Measurements from ENCODE around the gene ENAH. TPM values are rescaled to one million over a fixed set of nuclear protein-coding genes. Genes with fewer than 3 reads are reported as not detected.

Gene ENAH
- total RNA-seq, 1 donor from 2014 or later = 73.5 TPM

DNA sequence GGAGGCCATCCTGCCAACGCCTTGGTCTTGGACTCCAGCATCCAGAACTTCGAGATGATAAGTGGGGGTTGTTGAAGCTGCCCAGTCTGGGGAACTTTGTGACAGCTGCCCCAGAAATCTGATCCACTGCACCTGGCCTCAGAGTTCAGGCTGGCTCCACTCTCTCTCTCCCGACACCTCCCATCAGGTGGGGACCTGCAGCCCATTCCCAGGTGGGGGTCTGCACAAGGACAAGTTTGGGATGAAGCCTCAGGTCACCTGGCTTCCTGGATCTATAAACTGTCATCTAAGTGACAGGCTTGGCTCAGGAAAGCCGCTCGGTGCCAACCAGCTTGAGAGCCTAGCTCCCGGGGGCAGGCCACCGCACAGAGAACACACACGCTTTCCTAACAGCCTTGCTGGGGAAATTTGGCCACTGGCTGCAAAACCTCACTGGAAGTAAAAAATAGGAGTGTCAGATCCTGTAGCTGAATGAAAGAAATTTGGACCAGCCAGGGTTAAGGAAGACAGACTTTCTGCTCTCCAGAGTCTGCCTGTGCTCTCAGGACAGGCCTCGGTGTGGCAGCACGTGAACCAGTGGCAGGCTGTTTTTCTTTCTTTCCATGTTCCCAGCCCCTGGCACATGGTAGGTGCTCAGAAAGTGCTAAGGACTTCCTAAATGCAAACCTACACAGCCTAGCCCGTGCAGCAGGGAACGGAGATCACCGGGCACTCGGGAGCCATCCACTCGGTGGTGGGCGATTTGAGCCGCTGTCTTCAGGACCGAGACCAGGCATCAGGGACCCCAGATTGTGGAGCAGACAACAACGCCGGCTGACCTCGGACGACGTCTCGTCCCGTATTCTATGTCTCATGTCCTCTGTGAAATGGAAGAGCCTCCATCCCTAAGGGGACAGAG, 182.5 kb downstream of the ENAH start:
- no peak for DNase-seq

DNA sequence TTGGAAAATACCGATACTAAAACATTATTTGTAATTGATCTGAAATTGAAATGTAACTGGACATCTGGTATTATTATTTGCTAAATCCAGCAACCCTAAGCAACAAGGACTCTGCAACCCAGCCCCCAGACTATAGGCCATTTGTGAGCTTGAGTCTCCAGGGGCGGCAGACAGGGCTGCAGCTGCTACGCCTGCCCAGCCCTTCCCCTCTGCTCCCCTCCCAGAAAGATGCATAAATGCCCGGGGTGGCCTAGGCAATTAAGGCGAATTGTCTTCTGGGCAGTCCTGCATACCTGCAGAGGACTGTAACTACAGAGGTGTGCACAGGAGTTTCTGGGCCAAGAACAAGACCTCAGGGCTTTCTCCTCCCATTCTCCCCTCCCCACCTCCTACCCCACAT, 183.9 kb downstream of the ENAH start:
- DNase-seq = no peak

DNA sequence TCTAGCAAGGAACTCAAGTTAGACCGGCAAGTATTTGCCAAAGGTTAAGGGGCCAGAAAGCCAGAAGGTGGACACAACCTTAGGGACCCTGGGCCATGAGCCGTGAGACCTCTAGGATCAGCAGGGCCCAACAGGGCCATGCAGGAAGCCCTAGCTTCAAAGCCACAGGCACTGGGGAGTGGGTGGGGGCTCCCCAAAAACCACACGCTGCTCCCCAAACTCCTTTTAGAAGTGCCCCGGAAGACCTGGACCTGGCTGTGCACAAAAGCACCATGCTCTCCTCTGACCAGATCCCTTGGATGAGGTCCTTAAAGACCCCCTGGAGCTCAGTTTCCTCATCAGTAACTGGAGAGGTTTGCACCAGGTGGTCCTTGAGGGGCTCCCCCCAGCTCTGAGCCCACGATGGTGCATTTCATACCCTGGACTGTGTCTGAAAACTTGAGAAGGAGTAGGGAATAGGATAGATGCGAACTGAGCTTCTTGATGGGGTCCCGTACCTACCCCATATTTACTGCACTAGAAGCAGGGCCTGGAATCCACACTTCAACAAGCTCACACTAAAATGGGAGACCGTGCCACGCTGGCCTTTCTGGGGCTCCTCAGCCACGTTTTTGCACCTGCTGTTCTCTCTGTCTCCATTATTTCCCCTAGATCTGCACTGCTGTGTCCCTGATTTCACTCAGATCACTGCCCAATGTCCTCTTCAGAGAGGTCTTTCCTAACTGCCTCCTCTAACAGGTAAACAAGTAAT, 184.5 kb downstream of the ENAH start:
- no peak for DNase-seq

DNA sequence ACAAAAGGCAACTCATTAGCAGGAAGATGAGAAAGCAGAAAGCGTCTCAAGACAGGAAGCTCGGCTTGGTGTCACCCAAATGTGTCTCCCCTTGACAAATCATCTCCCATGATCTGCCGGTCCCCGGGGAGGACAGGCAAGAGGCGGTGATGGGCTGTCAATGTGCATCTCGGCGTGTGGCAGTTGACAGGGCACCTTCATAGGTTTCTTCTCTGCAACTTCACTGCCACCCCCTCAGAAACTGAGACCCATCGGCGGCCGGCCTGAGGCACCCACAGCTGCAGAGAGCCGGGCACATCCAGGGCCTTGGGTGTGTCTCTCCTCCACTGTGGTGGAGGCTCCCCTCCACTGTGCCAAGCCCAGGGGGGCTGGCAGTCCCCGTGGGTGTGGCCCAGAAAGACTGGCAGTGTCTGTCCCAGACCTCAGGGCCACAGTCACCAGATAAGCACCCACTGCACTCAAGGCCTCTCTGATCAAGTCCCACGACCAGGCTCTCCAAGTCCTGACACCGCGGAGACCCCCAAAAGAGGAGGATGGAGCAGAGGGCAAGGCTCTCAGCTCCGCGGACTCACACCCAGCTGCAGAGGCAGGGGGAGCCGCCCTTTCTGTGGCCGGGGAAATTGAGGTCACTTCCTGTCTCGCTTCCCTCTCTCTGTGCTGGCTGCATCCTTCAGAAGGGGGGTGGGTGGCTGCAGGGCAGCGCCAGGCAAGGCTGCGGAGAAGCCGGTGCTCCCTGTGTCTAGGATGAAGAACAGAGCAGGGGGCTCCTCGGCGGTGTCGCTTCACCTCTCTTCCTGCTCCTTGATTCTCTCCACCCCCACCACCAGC, 185.5 kb downstream of the ENAH start:
- no peak for DNase-seq

GRCh38 chr1:225466848-225467192, 186.1 kb downstream of the ENAH start:
- no peak for DNase-seq

DNA sequence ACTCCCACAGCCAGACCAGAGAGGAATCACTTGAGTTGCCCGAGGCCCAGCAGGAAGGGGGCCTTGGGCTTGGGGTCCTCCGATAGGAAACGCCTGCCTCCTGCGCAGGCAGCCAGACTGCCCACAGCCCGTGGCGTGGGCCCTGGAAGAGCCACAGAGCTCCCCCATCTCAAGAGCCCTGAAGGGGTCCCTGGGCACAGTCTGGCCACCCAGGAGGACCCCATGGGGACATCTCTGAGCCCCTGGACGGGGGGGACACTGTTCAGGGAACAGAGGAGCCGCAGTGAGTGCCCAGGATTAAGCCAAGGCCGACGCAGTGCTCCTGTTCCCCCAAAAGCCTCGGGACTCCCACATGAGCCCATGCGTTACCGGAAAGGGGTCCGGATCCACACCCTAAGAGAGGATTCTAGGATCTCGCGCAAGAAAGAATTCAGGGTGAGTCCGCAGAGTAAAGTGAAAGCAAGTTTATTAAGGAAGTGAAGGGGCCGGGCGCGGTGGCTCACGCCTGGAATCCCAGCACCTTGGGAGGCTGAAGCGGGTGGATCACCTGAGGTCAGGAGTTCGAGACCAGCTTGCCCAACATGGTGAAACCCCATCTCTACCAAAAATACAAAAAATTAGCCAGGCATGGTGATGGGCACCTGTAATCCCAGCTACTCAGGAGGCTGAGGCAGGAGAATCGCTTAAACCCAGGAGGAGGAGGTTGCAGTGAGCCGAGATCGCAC, 187.0 kb downstream of the ENAH start:
- no peak for DNase-seq

- no peak for DNase-seq
Measured at GRCh38 chr1:225464851-225465792, 187.8 kb downstream of the ENAH start.

- no peak for DNase-seq
Measured at GRCh38 chr1:225462714-225463574, 190.0 kb downstream of the ENAH start.

DNA sequence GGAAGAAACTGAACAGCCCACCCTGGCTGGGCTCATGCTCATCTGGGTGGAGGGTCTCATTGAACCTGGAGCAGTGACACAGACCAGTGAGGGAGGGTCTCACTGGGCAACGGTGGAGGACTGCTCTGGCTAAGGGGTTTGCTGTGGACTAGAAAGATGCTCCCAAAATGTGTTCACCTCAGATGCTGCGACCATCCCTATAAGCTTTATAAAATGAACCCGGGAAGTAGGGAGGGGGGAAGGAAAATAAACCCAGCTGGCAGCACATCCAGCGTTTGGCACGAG, 190.6 kb downstream of the ENAH start:
- DNase-seq = no peak

DNA sequence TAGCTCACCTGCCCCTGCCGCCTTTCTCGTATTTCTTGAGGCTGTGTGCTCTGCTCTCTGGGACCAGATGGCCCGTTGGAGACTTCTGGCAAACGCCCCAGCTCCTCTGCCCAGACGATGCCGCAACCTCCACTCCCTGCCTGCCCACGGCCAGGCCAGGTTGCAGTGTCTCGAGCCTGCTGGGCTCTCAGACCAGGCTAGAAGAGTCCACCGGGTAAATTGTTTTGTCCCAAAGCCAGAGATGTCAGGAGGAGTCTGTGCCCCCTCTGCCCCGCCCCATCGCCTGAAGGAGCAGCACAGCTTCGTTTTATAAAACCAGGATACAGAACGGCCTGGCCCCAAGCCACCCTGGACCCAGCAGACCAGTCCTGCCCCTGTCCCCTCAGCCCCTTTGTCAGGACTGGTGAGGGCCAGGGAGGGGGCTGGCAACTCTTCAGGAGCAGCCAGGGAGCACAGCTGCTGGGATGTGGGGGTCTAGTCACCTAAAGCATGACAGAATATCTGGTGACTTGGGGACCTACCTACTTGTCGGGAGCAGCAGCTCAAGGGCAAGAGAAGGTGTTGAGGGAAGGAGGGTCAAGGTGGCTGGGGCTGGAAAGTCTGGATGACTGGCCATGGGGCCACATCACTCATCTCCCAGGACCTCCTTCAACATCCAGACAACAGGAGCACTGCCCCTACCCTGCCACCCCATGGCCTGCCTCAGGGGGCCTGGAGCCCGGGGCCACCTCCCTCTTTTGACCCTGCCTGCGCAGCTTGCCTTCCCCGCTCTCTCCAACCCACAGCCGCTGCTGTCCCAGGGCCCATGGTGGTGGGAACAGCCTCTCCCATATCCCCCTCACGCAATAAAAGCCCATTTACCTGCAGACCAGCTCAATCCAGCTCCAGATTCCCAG, 191.1 kb downstream of the ENAH start:
- DNase-seq = no peak

DNA sequence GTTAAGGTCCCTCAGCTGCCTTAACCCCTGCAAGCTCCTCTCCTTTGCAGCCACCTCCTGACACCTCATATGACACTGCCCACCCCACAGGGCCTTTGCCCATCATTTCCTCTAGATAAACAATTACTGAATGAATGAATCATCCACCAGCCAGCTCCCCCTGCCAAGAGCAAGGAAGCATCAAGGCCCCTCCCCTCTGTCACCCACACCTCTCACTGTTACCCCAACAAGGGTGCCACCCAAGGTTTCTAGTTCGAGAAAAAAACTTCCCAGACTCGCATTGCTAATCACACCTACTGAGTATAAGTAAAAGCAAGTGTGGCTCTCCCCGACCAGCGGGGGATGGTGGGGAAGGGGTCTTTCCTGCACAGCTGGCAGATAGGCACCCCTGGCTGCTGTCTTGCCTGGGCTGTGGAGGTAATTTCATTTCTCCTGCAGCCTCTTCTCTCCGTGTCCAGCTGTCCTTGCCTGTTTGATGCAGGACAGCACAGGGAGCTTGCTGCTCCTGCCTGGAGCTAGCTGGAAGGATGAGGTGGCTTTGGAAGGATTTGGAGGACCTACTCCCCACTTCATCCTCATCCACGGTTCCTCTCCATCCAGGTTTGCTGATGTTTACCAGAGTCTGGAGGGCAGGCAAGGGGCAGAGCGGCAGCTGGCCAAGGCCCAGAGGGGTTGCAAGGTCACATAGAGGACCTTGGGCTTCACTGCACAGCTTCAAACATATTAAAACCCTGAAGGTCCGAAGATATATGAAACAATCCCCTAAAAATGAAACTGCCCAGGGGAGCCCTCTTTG, 192.0 kb downstream of the ENAH start:
- no peak for DNase-seq

GRCh38 chr1:225460021-225460736, 192.7 kb downstream of the ENAH start:
- DNase-seq = no peak

DNA sequence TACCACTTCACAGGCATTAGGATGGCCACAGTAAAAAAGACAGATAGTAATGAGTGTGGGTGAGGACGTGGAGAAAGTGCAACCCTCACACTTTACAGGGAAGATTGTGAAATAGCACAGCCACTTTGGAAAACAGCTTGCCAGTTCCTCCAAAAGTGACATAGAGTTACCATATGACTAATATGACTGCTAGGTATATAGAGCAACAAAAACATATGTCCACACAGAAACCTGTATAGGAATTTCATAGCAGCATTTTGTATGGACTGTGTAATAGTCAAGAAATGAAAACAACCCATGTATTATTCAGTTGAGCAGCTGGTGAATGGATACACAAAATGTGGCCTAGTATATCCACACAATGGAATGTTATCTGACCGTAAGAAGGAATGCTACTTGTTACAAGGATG, 194.7 kb downstream of the ENAH start:
- DNase-seq = no peak

DNA sequence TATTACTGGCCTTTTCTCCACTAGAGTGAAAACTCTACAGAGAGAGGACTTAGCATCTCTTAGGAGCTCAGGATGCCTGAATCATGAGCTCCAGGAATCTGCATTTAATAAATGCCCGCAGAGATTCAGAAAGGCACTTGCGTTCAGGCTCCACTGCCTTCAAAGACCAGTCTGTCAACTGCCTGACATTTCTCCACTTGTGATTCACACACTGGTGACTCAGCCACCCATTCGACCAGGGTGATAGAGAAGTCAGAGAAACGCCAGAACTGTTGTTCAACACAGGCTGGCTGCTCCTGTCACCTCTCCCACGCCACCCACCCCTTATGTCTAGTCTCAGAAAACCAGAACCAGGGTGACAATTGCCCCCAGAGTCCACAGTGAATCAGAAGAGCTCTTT, 198.2 kb downstream of the ENAH start:
- no peak for DNase-seq

DNA sequence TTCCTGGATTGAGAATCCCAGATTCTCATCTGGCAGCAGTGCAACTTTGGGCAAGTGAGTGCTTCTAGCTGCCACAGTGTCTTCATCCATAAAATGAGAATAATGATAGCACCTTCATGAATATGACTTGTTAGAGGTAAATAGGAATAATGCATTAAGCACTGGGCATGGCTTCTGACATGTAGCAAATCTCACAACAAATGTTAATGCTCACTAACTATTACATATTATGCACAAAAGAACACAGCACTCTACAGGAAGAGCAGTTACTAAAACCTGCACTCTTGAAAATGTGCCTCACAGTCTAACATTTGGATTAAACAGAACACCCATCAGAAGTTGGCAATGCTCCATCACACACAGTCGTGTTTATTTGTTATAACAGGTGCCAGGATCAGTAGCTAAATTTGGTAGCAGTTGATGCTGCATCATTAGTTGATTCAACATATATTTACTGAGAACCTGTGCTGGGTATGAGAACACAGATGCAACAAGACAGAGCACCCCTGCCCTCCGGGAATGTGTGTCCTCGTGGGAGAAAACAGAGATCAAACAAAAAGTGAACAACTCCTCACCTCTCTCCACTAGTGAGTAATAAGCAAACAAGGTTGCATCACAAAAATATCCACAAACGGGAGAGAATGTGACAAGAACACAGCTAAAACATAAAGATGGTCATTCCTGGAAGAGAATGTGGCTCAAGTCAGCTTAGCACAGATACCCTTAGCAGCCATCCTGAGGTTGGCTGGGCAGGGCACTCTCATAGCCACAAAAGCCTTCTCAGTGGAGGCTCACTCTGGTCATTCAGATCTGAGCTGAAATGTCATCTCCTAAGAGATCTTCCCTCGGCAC, 198.9 kb downstream of the ENAH start:
- DNase-seq = no peak

DNA sequence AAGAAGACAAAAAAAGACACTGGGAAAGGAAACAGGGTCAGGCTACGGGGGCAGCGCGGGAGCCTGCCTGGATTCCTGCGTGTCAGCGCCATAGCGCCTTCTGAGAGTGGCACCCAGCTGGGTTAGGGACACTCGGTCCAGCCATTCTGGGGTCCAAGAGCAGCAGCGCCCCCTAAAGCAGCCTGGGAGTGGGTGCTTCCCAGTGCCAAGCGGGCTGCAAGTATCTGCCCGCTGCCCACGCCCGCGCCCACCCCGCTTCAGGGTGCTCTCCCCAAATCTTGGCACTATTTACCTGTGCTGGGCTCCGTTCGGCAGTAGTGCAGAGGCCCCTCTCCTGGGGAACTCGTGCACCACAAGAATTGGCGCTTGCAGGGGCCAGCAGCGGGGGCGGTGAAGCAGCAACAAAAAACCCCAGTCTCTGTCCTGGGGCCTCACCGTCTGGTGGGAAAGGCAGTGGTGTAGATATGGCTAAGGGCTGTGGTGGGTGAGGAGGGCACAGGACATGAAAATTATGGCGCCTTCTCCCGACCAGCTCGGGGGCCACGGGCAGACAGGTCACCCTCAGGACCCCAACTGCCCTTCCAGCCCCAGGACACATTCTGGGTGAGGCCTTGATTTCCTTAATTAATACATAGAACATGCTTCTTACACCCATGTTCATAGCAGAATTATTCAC, 200.9 kb downstream of the ENAH start:
- DNase-seq = no peak

All from occipital lobe (tissue), 2 donors.